H4 (cell line): ENCODE data around the gene ANKRD33B. TPM values are rescaled to one million over a fixed set of nuclear protein-coding genes. Genes with fewer than 3 reads are reported as not detected.
"Not testable (repeated sequence)": the region's sequence is repeated elsewhere in the genome, so short reads cannot be mapped to it uniquely, and the experiment has no call there.

Experiments
- DNase-seq: peaks from one replicate; pipeline ENCODE4 v3.0.0-alpha.2; 2015; ENCODE audit warnings: low spot score
- total RNA-seq: library from RNA; depleted of rRNA; stranded (reverse); fragments of >200 nt; shearing (Covaris generic); gene quantifications from 2 replicates; pipeline ENCODE4 v1.2.3, GENCODE V29; 2014

Gene ANKRD33B
- total RNA-seq, 1 experiment from 2014 or later, result 1.3 TPM

GRCh38 chr5:10635257-10635866 is 71.5 kb downstream of the ANKRD33B start:
- DNase-seq, result peak; percentile 30

GRCh38 chr5:10635867-10636350 is 72.0 kb downstream of the ANKRD33B start:
- DNase-seq, result no peak

- no peak for DNase-seq
These were observed 72.7 kb downstream of the ANKRD33B start for GRCh38 chr5:10636363-10637142.

- no peak for DNase-seq
These were observed 74.1 kb downstream of the ANKRD33B start for GRCh38 chr5:10637944-10638343.

GRCh38 chr5:10638723-10639122 is 74.9 kb downstream of the ANKRD33B start:
- not testable (repeated sequence) for DNase-seq

GRCh38 chr5:10639846-10640368 is 76.0 kb downstream of the ANKRD33B start:
- no peak for DNase-seq

- no peak for DNase-seq
These were observed 78.5 kb downstream of the ANKRD33B start for GRCh38 chr5:10642367-10642766.

- no peak for DNase-seq
These were observed 80.3 kb downstream of the ANKRD33B start for GRCh38 chr5:10644192-10644591.

GRCh38 chr5:10645146-10645545 is 81.3 kb downstream of the ANKRD33B start:
- no peak for DNase-seq

- DNase-seq, result no peak
These were observed 81.8 kb downstream of the ANKRD33B start for GRCh38 chr5:10645671-10646070.

GRCh38 chr5:10647640-10648039 is 83.8 kb downstream of the ANKRD33B start:
- no peak for DNase-seq

- DNase-seq, result no peak
These were observed 85.2 kb downstream of the ANKRD33B start for GRCh38 chr5:10648806-10649665.

- DNase-seq, result no peak
These were observed 86.0 kb downstream of the ANKRD33B start for GRCh38 chr5:10649666-10650380.

GRCh38 chr5:10652151-10652550 is 88.3 kb downstream of the ANKRD33B start:
- DNase-seq, result no peak

GRCh38 chr5:10652606-10653005 is 88.7 kb downstream of the ANKRD33B start:
- no peak for DNase-seq

GRCh38 chr5:10653043-10653442 is 89.2 kb downstream of the ANKRD33B start:
- no peak for DNase-seq

GRCh38 chr5:10653751-10654400 is 90.0 kb downstream of the ANKRD33B start:
- DNase-seq, result no peak

GRCh38 chr5:10654566-10654965 is 90.7 kb downstream of the ANKRD33B start:
- DNase-seq, result no peak

GRCh38 chr5:10655161-10655971 is 91.5 kb downstream of the ANKRD33B start:
- no peak for DNase-seq
